GM19397 (cell line): ENCODE measurements around the gene COL6A1.

Experiments
- ATAC-seq: cut with Tn5 transposase; IDR thresholded peaks from one replicate; pipeline ENCODE4 v1.9.1; 2021; ENCODE audit warnings: mild to moderate bottlenecking, moderate library complexity; ENCODE audit not compliant: unreplicated experiment

Gene COL6A1

DNA sequence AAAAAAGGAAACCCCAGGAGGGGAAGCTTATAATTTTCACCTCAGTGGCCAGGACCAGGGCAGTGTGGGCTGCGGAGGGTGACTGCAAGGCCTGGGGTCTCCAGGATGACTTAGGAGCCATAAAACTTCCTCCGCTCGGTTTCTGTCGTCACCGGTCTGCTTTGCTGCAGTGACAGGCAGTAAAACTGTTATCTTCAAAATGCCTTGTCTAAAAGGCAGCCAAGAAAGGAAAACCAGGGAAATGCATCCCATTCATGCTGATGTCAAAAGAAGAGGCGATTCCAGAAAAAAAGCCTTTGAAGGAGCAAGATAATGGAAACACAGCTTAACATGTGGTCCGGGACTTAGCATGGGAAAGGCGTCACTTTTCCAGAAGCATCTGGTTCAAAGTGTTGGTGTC is 42.0 kb downstream of the COL6A1 start:
- ATAC-seq: no peak

DNA sequence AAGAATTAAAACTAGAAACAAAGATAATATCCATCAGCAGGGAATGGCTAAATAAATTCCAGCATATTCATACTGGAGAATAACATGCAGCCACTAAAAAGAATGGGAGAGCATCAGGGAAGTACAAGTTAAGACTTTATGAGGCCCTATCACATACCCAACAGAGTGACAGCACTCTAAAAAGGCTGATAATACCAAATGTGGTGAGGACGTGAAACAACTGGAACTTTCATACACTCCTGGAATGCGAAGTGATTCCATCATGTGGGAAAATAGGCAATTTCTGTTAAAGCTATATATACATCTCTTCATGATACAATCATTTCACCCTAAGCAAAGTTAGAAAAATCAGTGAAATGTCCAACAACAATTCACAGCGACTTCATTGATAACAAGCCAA is 42.6 kb downstream of the COL6A1 start:
- ATAC-seq: no peak

DNA sequence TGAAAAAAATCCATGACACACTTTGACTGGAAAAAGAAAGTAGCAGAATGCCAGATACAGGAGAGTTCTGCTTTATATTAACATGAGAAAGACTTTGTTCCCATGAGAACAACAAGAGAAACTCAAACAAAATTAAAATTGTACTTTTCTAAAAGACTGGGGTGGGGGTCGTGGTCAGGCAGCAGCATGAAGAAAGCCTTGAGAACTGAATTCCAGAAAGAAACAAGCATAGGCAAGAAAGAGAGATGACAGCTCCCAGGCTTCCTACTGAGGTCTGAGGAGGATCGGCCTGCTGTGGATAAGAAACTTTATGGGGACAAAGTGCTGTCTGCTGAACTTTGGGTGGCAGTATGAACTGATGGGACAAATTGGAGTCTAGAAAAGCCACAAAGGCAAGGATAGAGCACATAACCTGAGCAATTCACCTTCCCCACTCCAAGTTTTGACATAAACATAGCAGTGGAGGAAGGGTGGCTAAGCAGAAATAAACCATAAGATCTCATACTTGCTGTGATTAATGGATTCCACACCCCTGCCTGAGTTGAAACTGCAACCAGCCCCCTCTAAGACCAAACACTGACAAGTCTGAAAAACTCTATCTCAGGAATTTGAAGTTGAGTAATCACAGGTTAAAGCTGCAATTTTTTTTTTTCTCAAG is 43.7 kb downstream of the COL6A1 start:
- ATAC-seq: no peak

DNA sequence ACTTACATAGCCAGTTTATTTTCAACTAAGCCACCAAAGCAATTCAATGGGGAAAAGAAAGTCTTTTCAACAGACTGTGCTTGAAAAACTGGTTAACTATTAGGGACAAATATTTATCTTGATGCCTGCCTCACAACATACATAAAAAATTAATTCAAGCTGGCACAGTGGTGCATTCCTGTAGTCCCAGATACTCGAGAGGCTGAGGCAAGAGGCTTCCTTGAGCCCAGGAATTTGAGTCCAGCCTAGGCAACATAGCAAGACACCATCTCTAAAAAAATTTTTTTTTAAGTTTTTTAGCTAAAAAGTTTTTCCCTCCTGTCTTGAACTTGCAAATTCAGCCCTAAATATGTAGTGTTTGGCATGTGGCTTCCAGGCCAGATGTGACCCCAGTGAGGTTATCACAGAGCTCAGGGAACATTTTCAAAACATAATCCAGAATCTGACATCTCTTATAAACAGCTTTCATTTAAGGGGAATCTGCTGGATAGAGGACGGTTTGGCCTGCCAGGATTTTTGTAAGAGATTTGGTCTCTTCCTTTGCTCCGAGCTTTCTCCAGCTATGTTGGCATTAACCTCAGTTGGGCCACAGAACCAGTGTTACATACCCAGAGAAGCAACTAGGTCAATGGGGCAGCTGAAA is 46.4 kb downstream of the COL6A1 start:
- no peak for ATAC-seq

DNA sequence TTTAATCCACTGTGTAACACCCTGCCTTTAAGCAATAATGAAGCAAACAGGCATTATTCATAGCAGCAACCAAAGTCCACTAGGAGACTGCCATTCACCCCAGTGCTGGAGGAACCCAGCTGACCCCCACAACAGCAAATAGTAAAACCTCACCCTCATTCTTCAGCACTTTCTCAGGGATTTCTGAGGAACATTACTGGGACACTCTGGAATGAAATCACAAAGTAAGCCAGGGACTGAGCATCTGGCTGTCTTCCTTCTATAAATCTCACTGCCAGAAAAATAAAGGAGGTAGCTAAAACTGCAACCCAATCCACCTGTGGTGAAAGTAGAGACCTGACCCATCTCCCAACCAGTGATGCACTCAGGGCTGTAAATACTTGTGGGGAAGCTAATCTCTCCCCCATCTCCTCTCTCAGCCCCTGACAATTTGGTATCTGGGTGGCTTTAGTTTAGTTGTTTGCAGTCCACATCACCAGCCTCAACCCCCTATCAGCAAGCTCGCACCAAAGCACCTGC is 47.1 kb downstream of the COL6A1 start:
- no peak for ATAC-seq

DNA sequence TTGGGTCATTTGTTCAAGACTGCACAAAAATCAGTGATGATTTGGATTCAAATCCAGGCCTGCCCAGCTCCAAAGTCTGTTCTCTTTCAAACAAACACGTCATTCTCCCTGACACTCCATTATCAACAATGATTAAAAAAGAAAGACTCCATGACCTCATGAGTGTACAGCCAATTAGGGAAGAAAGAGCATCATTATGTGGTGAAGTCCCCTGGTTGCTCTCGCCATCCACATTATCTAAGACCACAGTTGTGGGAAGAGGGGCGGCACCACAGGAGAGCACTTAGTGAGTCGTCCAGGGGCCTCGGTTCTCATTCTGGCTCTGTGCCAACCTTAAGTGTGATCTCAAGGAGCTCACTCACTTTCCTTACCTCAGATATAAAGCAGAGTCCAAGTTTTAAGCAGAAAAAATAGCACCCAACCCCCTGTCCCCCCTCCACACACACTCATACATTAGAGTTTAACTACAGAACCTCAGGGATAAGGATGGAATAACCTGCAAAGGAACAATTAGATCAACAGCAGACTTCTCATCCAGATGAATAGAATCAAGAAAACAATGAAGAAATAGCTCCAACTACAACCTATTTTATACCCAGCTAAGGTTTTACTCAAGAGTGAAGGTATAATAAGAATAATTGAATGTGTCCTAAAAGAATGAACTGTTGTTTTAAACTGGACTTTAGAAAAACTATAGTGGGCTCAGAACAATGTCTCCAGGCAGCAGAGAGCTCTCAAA is 47.8 kb downstream of the COL6A1 start:
- no peak for ATAC-seq

DNA sequence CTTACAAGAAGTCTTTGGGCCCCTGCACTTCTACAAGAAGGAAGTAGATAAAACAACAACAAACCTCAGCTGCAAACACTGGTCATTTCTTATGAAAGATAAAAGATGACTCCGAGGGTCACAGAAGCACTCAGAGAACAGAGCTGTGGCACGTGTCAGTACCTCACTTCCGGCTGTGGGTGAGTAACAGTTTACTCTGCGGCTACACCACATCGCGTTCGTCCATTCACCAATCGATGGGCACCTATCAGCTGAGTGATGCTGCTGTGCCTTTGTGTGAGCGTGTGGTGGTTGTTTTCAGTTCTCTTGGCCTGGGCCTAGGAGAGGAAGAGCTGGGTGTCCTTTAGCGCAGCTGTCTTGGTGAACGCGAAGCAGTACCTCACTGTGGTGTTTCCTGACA is 49.9 kb downstream of the COL6A1 start:
- ATAC-seq: no peak

DNA sequence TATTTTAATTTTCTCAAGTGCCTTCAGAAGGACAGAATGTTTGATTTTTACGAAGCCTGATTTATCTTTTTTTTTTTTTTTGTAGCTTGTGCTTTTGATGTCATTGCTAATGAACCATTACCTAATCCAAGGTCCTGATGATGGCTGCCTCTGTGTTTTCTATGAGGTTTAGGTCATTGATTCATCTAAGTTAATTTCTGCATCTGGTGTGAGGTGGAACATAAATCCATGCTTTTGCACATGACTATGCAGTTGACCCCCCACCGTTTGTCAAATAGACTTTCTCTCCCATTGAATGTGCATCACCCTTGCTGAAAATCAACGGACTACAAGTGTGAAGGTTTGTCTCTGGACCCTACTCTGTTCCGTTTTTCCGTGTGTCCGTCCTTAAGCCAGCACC is 50.5 kb downstream of the COL6A1 start:
- ATAC-seq: no peak

DNA sequence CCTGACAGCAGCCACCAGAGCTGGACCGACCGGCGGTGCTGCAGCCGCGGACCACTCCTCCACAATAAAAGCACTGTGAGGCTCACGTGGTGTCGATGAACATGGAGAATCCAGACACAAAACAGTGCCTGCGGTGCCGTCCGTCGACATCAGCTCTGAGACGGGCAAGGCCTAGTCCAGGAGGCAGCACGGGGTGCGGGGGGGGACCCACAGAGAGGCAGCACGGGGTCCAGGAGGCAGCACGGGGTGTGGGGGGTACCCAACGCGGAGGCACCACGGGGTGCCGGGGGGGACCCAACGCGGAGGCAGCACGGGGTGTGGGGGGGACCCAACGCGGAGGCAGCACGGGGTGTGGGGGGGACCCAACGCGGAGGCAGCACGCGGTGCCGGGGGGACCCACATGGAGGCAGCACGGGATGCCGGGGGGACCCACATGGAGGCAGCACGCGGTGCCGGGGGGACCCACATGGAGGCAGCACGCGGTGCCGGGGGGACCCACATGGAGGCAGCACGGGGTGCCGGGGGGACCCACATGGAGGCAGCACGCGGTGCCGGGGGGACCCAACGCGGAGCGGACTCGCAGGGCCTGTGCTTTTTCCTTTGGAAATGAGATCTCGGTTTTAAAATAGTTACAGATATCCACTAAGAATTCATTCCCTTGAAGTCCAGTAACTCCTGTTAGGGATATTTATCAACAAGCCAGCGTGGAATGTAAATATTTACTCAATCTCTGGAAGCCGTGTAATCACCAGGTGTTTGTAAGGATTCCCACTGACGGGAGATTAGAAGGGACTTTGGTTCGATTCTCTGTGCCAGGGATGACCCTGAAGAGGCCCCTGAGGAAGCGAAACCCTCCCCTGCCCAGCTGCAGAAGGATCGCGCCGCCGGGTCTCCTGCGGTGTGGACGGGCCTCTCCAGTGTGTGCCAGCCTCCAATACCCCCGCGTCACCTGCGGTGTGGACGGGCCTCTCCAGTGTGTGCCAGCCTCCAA is 52.1 kb downstream of the COL6A1 start:
- no peak for ATAC-seq

DNA sequence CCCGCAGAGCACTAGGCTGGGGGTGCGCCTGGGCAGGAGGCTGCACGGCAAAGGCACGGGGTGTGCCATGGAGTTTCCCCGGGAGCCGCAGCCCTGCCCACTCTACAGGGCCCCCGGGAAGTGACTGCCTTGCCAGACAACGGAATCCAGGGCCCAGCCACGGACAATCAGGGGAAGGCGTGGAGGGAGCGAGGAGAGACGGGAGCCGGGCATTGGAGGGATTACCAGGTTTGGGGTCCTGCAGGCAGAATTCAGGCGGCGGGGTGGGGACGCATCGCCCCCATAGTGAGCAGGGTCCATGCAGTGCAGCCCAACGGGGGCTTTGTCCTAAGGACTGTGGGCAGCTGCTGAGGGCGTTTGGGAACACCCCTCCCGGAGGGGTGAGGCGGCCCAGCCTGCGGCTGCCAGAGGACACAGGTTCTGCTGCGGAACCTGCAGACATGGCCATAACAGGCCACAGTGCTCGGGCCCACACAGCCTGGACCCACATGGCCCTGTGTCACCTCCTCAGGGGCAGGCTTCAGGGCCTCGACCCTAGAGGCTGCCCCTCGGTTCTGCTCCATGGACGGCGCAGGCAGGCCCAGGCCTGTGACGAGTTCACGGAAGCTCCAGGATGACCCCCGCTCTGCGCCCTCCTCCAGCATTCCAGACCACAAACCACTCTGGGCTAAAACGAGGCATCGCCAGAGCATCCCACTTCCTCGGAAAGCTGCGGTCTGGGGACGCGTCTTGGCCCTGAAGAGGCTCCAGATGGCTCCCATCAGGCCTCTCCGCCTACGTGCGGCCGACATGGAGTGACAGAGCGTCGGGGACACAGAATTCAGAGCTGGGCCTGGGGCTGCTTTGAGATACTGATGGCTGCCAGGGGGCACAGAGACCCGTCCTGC is 54.5 kb downstream of the COL6A1 start:
- no peak for ATAC-seq

DNA sequence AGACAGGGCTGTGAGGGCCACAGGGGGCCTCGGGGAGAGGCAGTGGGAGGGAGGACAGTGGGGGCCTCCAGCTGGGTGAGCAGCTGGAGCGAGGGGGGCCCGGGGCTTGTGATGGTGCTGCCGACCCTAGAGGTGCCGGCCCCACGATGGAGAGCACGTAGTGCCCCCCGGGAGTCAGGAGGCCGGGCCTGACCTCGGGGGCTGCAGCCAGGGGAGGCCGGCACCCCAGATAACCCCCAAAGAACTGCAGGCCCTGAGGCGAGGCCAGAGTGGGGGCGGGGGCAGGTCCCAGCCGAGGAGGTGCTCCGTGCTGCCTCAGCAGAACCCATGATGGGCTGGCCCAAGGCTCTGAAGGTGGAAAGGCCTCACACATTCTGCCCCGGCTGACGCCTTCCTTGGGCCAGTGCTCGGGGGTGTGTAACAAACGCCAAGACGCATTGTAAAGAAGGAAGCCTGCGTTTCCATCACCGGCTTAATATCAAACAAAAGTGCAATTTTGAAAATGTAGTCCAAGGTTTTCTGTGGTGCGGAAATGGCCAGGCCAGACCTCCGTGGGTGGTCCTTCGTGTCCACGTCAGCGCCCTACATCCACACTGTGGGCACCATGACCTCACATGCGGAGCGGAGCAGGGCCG is 55.2 kb downstream of the COL6A1 start:
- no peak for ATAC-seq

DNA sequence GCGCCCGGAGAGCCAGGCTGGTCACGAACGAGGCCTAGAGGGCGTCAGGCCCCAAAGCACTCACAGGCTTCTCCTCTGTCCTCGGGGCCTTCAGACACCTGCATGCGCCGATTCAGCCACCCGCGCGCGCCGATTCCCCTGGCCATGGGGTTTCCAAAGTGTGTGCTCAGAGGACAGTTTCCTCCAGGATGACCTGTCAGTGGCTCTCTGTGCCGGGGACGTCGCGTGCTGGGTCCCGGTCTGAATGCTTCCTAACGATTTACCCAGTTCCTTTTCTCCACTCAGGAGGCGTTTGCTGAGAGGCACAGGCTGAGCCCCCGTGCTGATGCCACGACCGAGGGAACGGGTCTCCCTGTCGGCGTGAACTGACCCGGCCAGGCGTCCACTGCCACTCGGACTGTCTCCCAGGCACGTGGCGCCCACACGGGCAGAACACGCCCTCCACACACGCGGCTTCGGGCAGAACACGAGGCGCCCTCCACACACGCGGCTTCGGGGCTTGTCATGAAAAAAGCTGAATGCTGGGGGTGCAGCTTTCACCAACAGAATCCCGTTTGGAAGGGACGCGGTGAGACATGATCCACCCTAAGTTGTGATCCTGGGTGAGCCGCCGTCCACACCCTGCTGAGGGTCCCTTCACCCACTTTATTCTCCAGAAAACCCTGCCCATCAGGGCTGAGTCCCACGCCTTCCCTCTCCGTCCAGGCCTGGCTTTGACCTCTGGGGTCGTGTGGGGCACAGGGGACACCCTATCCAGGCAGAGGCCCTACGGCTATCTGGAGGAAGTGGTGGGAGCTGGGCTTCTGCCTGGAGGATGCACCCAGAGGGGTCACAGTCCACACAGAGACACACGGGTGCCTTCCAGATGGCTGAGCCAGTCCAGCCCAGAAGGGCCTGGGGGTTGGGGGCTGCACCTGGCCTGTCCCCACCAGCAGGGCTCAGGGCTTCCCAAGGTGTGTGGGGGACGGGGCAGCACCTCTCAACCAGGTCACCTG is 56.1 kb downstream of the COL6A1 start:
- no peak for ATAC-seq

DNA sequence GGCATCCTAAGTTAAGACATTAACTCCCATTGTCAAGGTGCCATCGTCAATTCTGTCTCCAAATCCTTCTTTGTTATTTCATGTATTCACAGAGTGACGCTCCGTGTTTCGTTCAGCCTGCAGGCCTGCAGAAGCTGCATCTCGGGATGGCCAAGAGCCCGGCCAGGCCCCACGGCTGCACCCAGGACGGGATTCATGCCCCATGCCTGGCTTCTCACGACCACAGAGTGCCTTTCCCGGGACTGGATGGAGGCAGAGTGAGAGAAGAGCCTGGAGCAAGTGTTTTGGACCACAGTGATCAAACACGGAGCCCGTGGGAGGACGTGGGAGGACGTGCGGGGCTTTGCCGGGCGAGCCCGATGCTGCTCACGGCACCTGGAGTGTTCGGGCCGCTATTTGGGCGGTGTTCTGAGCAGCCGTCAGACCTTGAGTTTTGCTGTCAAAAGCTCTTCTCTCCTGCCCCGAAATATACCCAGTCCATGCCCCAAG is 56.8 kb downstream of the COL6A1 start:
- ATAC-seq: no peak

DNA sequence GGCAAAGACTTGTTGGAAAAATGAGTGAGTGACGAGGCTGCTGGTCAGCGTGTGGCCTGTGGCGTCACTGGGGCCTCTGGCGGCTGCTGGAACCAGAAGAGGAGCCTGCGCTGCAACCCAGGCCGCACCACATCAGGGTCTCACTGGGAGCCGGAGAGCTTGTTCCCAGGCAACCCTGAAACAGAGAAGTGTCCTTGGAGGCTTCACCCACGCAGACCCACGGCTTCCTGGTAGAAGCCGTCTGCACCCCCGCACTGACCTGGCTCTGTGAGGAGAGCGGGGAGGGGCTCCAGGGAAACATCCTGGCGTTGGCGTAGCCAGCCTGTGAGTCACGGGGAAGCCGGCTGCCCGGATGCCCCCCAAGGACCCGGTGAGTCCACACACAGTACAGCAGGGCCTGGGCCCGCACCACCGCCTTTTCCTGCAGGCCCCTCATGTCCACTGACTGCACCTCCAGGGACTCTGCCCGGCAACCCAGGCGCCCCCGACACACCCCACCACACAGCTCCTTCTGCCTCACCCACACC is 57.4 kb downstream of the COL6A1 start:
- ATAC-seq: no peak

DNA sequence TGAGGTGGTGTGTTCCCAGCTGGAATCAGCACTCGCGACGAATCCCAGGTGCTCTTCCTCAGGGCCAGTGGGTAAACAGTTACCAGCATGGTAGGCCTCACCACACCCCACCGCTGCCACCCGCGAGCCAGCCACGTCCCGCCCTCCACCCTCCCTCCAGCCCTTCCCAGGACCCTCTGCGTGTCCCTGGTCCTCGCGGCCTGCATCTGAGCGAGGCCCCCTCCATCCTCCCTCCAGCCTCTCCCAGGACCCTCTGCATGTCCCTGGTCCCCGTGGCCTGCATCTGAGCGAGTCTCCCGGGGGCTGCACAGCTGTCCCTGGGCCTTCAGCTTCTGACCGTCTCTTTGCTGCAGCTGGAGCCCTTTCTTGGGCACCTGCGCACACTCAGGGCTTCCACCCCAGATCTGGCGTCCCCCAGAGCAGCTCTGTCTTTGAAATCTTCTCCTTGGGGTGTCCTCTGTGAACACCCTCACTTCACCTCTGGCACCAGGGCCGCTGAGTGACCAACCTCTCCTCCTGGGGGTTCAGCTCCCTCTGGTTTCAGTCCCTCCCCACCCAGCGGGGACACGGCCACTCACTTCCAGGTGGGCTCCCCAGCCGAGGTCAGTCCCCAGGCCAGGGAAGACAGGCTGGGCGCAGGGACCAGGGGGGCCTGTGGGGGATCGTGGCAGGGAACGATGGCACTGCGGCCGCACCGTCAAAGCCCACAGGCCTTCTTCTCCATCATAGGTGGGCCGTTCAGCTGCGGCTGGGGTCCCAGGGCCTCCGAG is 58.5 kb downstream of the COL6A1 start:
- ATAC-seq: no peak

DNA sequence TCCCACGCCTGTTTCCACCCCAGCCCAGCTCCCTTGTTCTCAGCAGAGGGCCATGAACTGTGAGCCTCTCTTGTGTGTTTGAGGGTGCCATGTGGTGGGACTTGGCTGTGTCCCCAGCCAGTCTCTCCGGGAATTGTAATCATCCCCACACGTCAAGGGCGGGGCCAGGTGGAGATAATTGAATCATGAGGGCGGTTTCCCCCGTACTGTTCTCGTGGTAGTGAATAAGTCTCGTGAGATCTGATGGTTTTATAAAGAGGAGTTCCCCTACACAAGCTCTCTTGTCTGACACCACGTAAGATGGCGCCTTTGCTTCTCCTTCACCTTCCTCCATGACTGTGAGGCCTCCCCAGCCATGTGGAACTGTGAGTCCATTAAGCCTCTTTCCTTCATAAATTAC is 59.1 kb downstream of the COL6A1 start:
- ATAC-seq: no peak

DNA sequence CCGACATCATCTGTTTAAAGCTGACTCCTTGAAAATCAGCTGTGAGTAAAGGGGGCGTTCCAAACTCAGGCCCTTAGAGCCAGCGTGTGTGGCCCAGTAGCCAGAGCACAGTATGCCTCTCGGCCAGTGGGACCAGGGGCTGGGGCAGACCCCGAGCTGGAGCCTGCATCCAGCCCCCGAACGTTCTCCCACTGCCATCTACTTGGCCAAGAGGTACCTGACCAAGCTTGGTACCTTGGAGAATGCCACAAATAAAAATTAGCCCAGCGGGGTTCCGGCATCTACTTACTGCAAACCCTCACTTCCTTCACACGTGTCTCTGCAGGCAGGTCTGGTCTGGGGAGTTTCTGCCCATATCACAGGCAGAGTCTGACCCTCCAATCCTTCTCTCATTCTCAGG is 59.6 kb downstream of the COL6A1 start:
- ATAC-seq: no peak
